ENCODE measurements around the gene PDE10A. TPM values are rescaled to one million over a fixed set of nuclear protein-coding genes. Genes with fewer than 3 reads are reported as not detected.

The PDE10A gene
- total RNA-seq, 1 experiment from 2014 or later, result 2.1 TPM

- peaks cover 54% of the 10 kb centered on the region for H3K27me3 ChIP-seq (ENCODE audit: low read length)
- no TSS peak for BruUV-seq (replicated peaks)
Observed at GRCh38 chr6:165660857-165661663, 2.0 kb downstream of the PDE10A start.

GRCh38 chr6:165659945-165660856, 2.8 kb downstream of the PDE10A start:
- CTCF ChIA-PET, result no interaction called here

More at GRCh38 chr6:165660857-165661663, 2.0 kb downstream of the PDE10A start:
- Histone ChIP-seq H3K9me3 (ENCODE audit: low read length) (no peaks in the 10 kb centered on the region), H3K4me3 (ENCODE audit: low read length) (peak overlapping the region; percentile 59), H3K9ac (ENCODE audit: low read length) (peak overlapping the region; percentile 66), H3F3A (ENCODE audit: low read length, unreplicated experiment) (no peaks in the 10 kb centered on the region), H2AFZ (ENCODE audit: low read length) (0 out of 2 replicates have a peak overlapping the region, but pooled peaks have one; percentile 26), H3K27ac (ENCODE audit: low read length) (no peak overlapping the region), H4K20me1 (ENCODE audit: low read length) (no peaks in the 10 kb centered on the region), H3K4me1 (ENCODE audit: insufficient read depth, low read length) (peaks cover 4% of the 10 kb centered on the region; the same call in 1 of the 2 replicates), H3K36me3 (ENCODE audit: low read depth, low read length) (no peaks in the 10 kb centered on the region), H3K4me2 (ENCODE audit: low read length) (peak overlapping the region; percentile 79), H3K9me2 (replicated peaks; ENCODE audit: low read length) (no peaks in the 10 kb centered on the region), H3K79me2 (ENCODE audit: low read length) (no peaks in the 10 kb centered on the region)
- ChIA-PET CTCF (no interaction called here), POLR2A (ENCODE audit: unreplicated experiment) (no interaction called here)
- TF ChIP-seq EZH2 (IDR thresholded peaks at IDR 0.05; ENCODE audit: low read length, unreplicated experiment) (peak; percentile 82), EZH2phosphoT487 (IDR thresholded peaks at IDR 0.05; ENCODE audit: borderline replicate concordance, low read length) (0 out of 2 replicates have a peak, but pooled peaks have one; percentile 43), CTCF (conservative IDR thresholded peaks at IDR 0.05; ENCODE audit: low read depth, low read length) (no peak)
- no peak for ATAC-seq
- intact Hi-C loops (cut with micrococcal nuclease), result loop anchor here (5.0 to 10.0 kb wide), 3 partner anchors 89 to 216 kb away; no protein-coding TSS in a partner anchor
- no peak for DNase-seq

More at GRCh38 chr6:165659945-165660856, 2.8 kb downstream of the PDE10A start:
- Histone ChIP-seq H3F3A (ENCODE audit: low read length, unreplicated experiment) (no peaks in the 10 kb centered on the region), H3K9me3 (ENCODE audit: low read length) (no peaks in the 10 kb centered on the region), H2AFZ (ENCODE audit: low read length) (no peak overlapping the region), H3K79me2 (ENCODE audit: low read length) (no peaks in the 10 kb centered on the region), H3K27ac (ENCODE audit: low read length) (no peak overlapping the region), H3K9me2 (replicated peaks; ENCODE audit: low read length) (no peaks in the 10 kb centered on the region), H3K4me2 (ENCODE audit: low read length) (no peak overlapping the region), H3K4me3 (ENCODE audit: low read length) (peak overlapping the region; percentile 59; the same call in 1 of the 2 replicates), H3K27me3 (ENCODE audit: low read length) (peaks cover 46% of the 10 kb centered on the region), H3K36me3 (ENCODE audit: low read depth, low read length) (no peaks in the 10 kb centered on the region), H4K20me1 (ENCODE audit: low read length) (no peaks in the 10 kb centered on the region), H3K4me1 (ENCODE audit: insufficient read depth, low read length) (peaks cover 4% of the 10 kb centered on the region; the same call in 1 of the 2 replicates), H3K9ac (ENCODE audit: low read length) (no peak overlapping the region)
- no peak for ATAC-seq
- DNase-seq, result no peak
- BruUV-seq (replicated peaks), result no TSS peak
- TF ChIP-seq CTCF (conservative IDR thresholded peaks at IDR 0.05; ENCODE audit: low read depth, low read length) (no peak), EZH2 (IDR thresholded peaks at IDR 0.05; ENCODE audit: low read length, unreplicated experiment) (no peak), EZH2phosphoT487 (IDR thresholded peaks at IDR 0.05; ENCODE audit: borderline replicate concordance, low read length) (no peak)
- intact Hi-C loops (cut with micrococcal nuclease), result loop anchor here (5.0 to 10.0 kb wide), 3 partner anchors 88 to 215 kb away; no protein-coding TSS in a partner anchor
- POLR2A ChIA-PET (ENCODE audit: unreplicated experiment), result no interaction called here

Measured in PC-3 (cell line).